ENCODE data around the gene NACC1.
A peak's percentile ranks its signal among the peaks of the same experiment; 100 is the strongest.

NACC1 gene

GRCh38 chr19:13152974-13153568 is 35.0 kb downstream of the NACC1 start:
- Histone ChIP-seq H3K79me1 (ENCODE audit: low read length) (peaks cover 2% of the 10 kb centered on the region), H2BK120ac (ENCODE audit: low read depth, low read length) (no peak overlapping the region), H2BK15ac (replicated peaks; ENCODE audit: low read depth) (no peak overlapping the region), H3K9ac (ENCODE audit: low read length) (peak overlapping the region; percentile 99), H3K27me3 (ENCODE audit: insufficient read depth, low read length, poor library complexity) (no peaks in the 10 kb centered on the region), H3K23ac (ENCODE audit: low read length) (peak overlapping the region; percentile 98), H2AK5ac (ENCODE audit: low read length) (no peak overlapping the region), H3K4me2 (ENCODE audit: low read length) (peak overlapping the region; percentile 82), H3K4me3 (ENCODE audit: low read length) (peak overlapping the region; percentile 74), H4K8ac (ENCODE audit: low read depth, low read length) (no peak overlapping the region), H2BK5ac (ENCODE audit: low read length) (peak overlapping the region; percentile 4), H3K4me1 (ENCODE audit: control insufficient read depth, low read depth, low read length) (no peaks in the 10 kb centered on the region), H3K27ac (ENCODE audit: low read depth, low read length) (peak overlapping the region; percentile 93), H3K4ac (ENCODE audit: low read depth, low read length) (peak overlapping the region; percentile 4), H4K5ac (ENCODE audit: low read length) (no peak overlapping the region), H3K18ac (ENCODE audit: low read length) (peak overlapping the region; percentile 3), H3K36me3 (ENCODE audit: control insufficient read depth, insufficient read depth, low read length) (no peaks in the 10 kb centered on the region), H3K79me2 (ENCODE audit: control insufficient read depth, insufficient read depth, low read length) (peaks cover 27% of the 10 kb centered on the region), H3K56ac (ENCODE audit: low read length) (peak overlapping the region; percentile 99)
- DNase-seq: peak; percentile 98
- no CpG with 5 or more reads among the region's 59 CpGs for WGBS (ENCODE audit: extremely low coverage, insufficient coverage, low lambda C conversion rate)

GRCh38 chr19:13153569-13154240 is 35.6 kb downstream of the NACC1 start:
- H3K79me1 ChIP-seq (ENCODE audit: low read length): peaks cover 2% of the 10 kb centered on the region
- H3K56ac ChIP-seq (ENCODE audit: low read length): peak overlapping the region; percentile 99
- H3K9ac ChIP-seq (ENCODE audit: low read length): peak overlapping the region; percentile 99
- H3K4me3 ChIP-seq (ENCODE audit: low read length): peak overlapping the region; percentile 74
- peak overlapping the region; percentile 93 for H2BK5ac ChIP-seq (ENCODE audit: low read length)
- no peaks in the 10 kb centered on the region for H3K4me1 ChIP-seq (ENCODE audit: control insufficient read depth, low read depth, low read length)
- no peak overlapping the region for H2BK120ac ChIP-seq (ENCODE audit: low read depth, low read length)
- no peak overlapping the region for H4K8ac ChIP-seq (ENCODE audit: low read depth, low read length)
- peak overlapping the region; percentile 66 for H3K4me2 ChIP-seq (ENCODE audit: low read length)
- no peak overlapping the region for H4K5ac ChIP-seq (ENCODE audit: low read length)
- no peak overlapping the region for H2AK5ac ChIP-seq (ENCODE audit: low read length)
- DNase-seq: peak; percentile 72
- no peaks in the 10 kb centered on the region for H3K27me3 ChIP-seq (ENCODE audit: insufficient read depth, low read length, poor library complexity)
- no peak overlapping the region for H3K4ac ChIP-seq (ENCODE audit: low read depth, low read length)
- peak overlapping the region; percentile 56 for H3K18ac ChIP-seq (ENCODE audit: low read length)
- H3K23ac ChIP-seq (ENCODE audit: low read length): peak overlapping the region; percentile 98
- no peak overlapping the region for H2BK15ac ChIP-seq (replicated peaks; ENCODE audit: low read depth)
- H3K27ac ChIP-seq (ENCODE audit: low read depth, low read length): peak overlapping the region; percentile 93
- H3K79me2 ChIP-seq (ENCODE audit: control insufficient read depth, insufficient read depth, low read length): peaks cover 27% of the 10 kb centered on the region
- no CpG with 5 or more reads among the region's 69 CpGs for WGBS (ENCODE audit: extremely low coverage, insufficient coverage, low lambda C conversion rate)
- no peaks in the 10 kb centered on the region for H3K36me3 ChIP-seq (ENCODE audit: control insufficient read depth, insufficient read depth, low read length)

- Histone ChIP-seq H3K4me3 (ENCODE audit: low read length) (peak overlapping the region; percentile 74), H2BK120ac (ENCODE audit: low read depth, low read length) (peak overlapping the region; percentile 1), H2BK15ac (replicated peaks; ENCODE audit: low read depth) (no peak overlapping the region), H3K27ac (ENCODE audit: low read depth, low read length) (peak overlapping the region; percentile 93), H3K18ac (ENCODE audit: low read length) (peak overlapping the region; percentile 56), H2BK5ac (ENCODE audit: low read length) (peak overlapping the region; percentile 93), H3K9ac (ENCODE audit: low read length) (peak overlapping the region; percentile 99), H2AK5ac (ENCODE audit: low read length) (no peak overlapping the region), H3K36me3 (ENCODE audit: control insufficient read depth, insufficient read depth, low read length) (no peaks in the 10 kb centered on the region), H3K4me1 (ENCODE audit: control insufficient read depth, low read depth, low read length) (no peaks in the 10 kb centered on the region), H4K5ac (ENCODE audit: low read length) (no peak overlapping the region), H3K4ac (ENCODE audit: low read depth, low read length) (peak overlapping the region; percentile 89), H3K27me3 (ENCODE audit: insufficient read depth, low read length, poor library complexity) (no peaks in the 10 kb centered on the region), H4K8ac (ENCODE audit: low read depth, low read length) (no peak overlapping the region), H3K4me2 (ENCODE audit: low read length) (peak overlapping the region; percentile 66), H3K79me1 (ENCODE audit: low read length) (peaks cover 2% of the 10 kb centered on the region), H3K56ac (ENCODE audit: low read length) (peak overlapping the region; percentile 99), H3K23ac (ENCODE audit: low read length) (no peak overlapping the region), H3K79me2 (ENCODE audit: control insufficient read depth, insufficient read depth, low read length) (peaks cover 27% of the 10 kb centered on the region)
- DNase-seq: peak; percentile 72
- no CpG with 5 or more reads among the region's 21 CpGs for WGBS (ENCODE audit: extremely low coverage, insufficient coverage, low lambda C conversion rate)
Measured at GRCh38 chr19:13154241-13154778, 36.2 kb downstream of the NACC1 start.

- WGBS (ENCODE audit: extremely low coverage, insufficient coverage, low lambda C conversion rate): no CpG with 5 or more reads among the region's 24 CpGs
- Histone ChIP-seq H3K79me2 (ENCODE audit: control insufficient read depth, insufficient read depth, low read length) (peaks cover 27% of the 10 kb centered on the region), H3K36me3 (ENCODE audit: control insufficient read depth, insufficient read depth, low read length) (no peaks in the 10 kb centered on the region), H3K56ac (ENCODE audit: low read length) (peak overlapping the region; percentile 99), H4K8ac (ENCODE audit: low read depth, low read length) (no peak overlapping the region), H3K27me3 (ENCODE audit: insufficient read depth, low read length, poor library complexity) (no peaks in the 10 kb centered on the region), H3K4me1 (ENCODE audit: control insufficient read depth, low read depth, low read length) (no peaks in the 10 kb centered on the region), H3K79me1 (ENCODE audit: low read length) (no peaks in the 10 kb centered on the region), H3K4me3 (ENCODE audit: low read length) (peak overlapping the region; percentile 74), H3K27ac (ENCODE audit: low read depth, low read length) (peak overlapping the region; percentile 85), H4K5ac (ENCODE audit: low read length) (no peak overlapping the region), H3K23ac (ENCODE audit: low read length) (no peak overlapping the region), H2BK120ac (ENCODE audit: low read depth, low read length) (no peak overlapping the region), H2BK5ac (ENCODE audit: low read length) (peak overlapping the region; percentile 52), H2BK15ac (replicated peaks; ENCODE audit: low read depth) (no peak overlapping the region), H3K4ac (ENCODE audit: low read depth, low read length) (peak overlapping the region; percentile 64), H3K4me2 (ENCODE audit: low read length) (peak overlapping the region; percentile 59), H3K18ac (ENCODE audit: low read length) (peak overlapping the region; percentile 97), H2AK5ac (ENCODE audit: low read length) (no peak overlapping the region), H3K9ac (ENCODE audit: low read length) (peak overlapping the region; percentile 99)
- DNase-seq: peak; percentile 95
Measured at GRCh38 chr19:13154911-13155471, 36.9 kb downstream of the NACC1 start.

GRCh38 chr19:13155472-13156359 is 37.7 kb downstream of the NACC1 start:
- Histone ChIP-seq H2BK120ac (ENCODE audit: low read depth, low read length) (peak overlapping the region; percentile 68), H4K5ac (ENCODE audit: low read length) (peak overlapping the region; percentile 88), H4K8ac (ENCODE audit: low read depth, low read length) (peak overlapping the region; percentile 88), H3K4me1 (ENCODE audit: control insufficient read depth, low read depth, low read length) (peaks cover 2% of the 10 kb centered on the region), H2BK15ac (replicated peaks; ENCODE audit: low read depth) (no peak overlapping the region), H2AK5ac (ENCODE audit: low read length) (peak overlapping the region; percentile 3), H3K23ac (ENCODE audit: low read length) (peak overlapping the region; percentile 33), H3K27me3 (ENCODE audit: insufficient read depth, low read length, poor library complexity) (no peaks in the 10 kb centered on the region), H3K27ac (ENCODE audit: low read depth, low read length) (peak overlapping the region; percentile 94), H3K4me2 (ENCODE audit: low read length) (peak overlapping the region; percentile 59), H3K36me3 (ENCODE audit: control insufficient read depth, insufficient read depth, low read length) (no peaks in the 10 kb centered on the region), H3K79me2 (ENCODE audit: control insufficient read depth, insufficient read depth, low read length) (peaks cover 23% of the 10 kb centered on the region), H3K79me1 (ENCODE audit: low read length) (no peaks in the 10 kb centered on the region), H2BK5ac (ENCODE audit: low read length) (peak overlapping the region; percentile 81), H3K4me3 (ENCODE audit: low read length) (peak overlapping the region; percentile 17), H3K18ac (ENCODE audit: low read length) (peak overlapping the region; percentile 100), H3K56ac (ENCODE audit: low read length) (peak overlapping the region; percentile 99), H3K9ac (ENCODE audit: low read length) (peak overlapping the region; percentile 99), H3K4ac (ENCODE audit: low read depth, low read length) (peak overlapping the region; percentile 84)
- no CpG with 5 or more reads among the region's 55 CpGs for WGBS (ENCODE audit: extremely low coverage, insufficient coverage, low lambda C conversion rate)
- peak; percentile 95 for DNase-seq

Measured in mesendoderm (in vitro differentiated cells).